Breast epithelium (tissue), 4 donors: ENCODE measurements around the gene PTPRH. TPM values are rescaled to one million over a fixed set of nuclear protein-coding genes. Genes with fewer than 3 reads are reported as not detected.

Experiments
- DNase-seq, 2 donors: peaks; one replicate each; pipeline ENCODE4 v3.0.0-alpha.2; 2019; ENCODE audit warnings: low spot score in 2 of 2
- H3K27ac ChIP-seq, 2 donors: fragments of 200-600 bp; sonication (generic) in 1 of 2; one replicate each; pipeline ENCODE4 v1.5.1; 2016 to 2019; ENCODE audit warnings: mild to moderate bottlenecking in 1 of 2
- H3K27me3 ChIP-seq, 2 donors: fragments of 200-600 bp; sonication (generic) in 1 of 2; one replicate each; pipeline versions ENCODE4 v1.5.1 to v1.6.0; 2017 to 2019; ENCODE audit warnings: control low read depth in 1 of 2, mild to moderate bottlenecking in 1 of 2
- H3K36me3 ChIP-seq: fragments of 200-600 bp; one replicate; pipeline ENCODE4 v1.5.1; 2019
- H3K4me1 ChIP-seq, 2 donors: fragments of 200-600 bp; sonication (generic); one replicate each; pipeline ENCODE4 v1.5.1; 2016 to 2019; ENCODE audit warnings: control low read depth in 1 of 2
- H3K4me3 ChIP-seq, 3 donors: fragments of 200-600 bp; sonication (generic); 1 replicate in 2 of 3; 2 replicates in 1 of 3; pipeline ENCODE4 v1.5.1; 2016 to 2019; ENCODE audit warnings: mild to moderate bottlenecking in 3 of 3, moderate library complexity in 2 of 3
- H3K9me3 ChIP-seq, 2 donors: fragments of 200-600 bp; sonication (generic) in 1 of 2; one replicate each; pipeline ENCODE4 v1.5.1; 2016 to 2019; ENCODE audit warnings: control low read depth in 1 of 2
- POLR2A ChIP-seq: fragments of 450-650 bp; IDR thresholded peaks from one replicate; pipeline ENCODE4 v1.6.1; 2016; ENCODE audit warnings: antibody characterized with exemption, mild to moderate bottlenecking, moderate library complexity
- POLR2AphosphoS5 ChIP-seq, 3 donors: sonication (generic); formaldehyde crosslinking; IDR thresholded peaks; one replicate each; pipeline ENCODE4 v1.6.1; 2017; ENCODE audit warnings: antibody characterized with exemption in 3 of 3
- intact Hi-C: fragments of 100-400 bp; cut with DNase I; formaldehyde crosslinking; loops from one replicate; pipeline ENCODE4 v1.15.1; 2023; ENCODE audit warnings: low total_unique reads
- total RNA-seq, 3 donors: library from RNA; depleted of rRNA; stranded (reverse); fragments of >200 nt; gene quantifications; one replicate each; pipeline ENCODE4 v1.1.0, GENCODE V29; 2016
- TF ChIP-seq, protein P1 (sequence below), 3 donors: fragments of 450-650 bp; IDR thresholded peaks; one replicate each; pipeline ENCODE4 v1.5.1; 2016 to 2017; ENCODE audit warnings: antibody characterized with exemption in 3 of 3, mild to moderate bottlenecking in 3 of 3, moderate library complexity in 3 of 3

Gene PTPRH
- total RNA-seq, 3 donors from 2014 or later, result 0.73 to 10.2 (median 2.1) TPM

DNA sequence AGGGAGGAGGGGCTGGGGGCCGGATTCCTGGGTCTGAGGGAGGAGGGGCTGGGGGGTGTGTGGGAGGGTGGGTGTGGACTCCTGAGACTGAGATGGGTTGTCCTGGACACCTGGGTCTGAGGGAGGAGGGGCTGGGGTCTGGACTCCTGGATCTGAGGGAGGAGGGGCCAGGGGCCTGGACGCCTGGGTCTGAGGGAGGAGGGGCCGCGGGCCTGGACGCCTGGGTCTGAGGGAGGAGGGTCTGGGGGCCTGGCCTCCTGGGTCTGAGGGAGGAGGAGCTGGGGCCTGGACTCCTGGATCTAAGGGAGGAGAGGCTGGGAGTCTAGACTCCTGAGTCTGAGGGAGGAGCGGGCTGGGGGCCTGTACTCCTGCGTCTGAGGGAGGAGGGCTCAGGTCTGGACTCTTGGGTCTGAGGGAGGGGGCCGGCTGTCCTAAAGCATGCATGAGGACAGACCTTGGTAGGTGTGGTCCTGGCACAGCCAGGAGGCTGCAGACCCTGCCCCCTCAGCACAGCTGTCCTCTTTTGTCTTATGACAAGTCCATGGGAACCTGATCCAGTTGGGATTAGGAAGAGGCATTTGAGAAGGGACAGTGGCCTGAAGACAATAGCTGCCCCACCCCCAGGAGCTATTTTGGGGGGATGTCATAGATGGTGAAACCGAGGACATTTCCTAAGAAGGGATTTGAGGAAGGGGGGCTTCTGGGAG is 61.6 kb downstream of the PTPRH start:
- intact Hi-C loops, result loop anchor here (5.0 kb wide), 1 partner anchor 95 kb away; no protein-coding TSS in a partner anchor
- H3K9me3 ChIP-seq, result no peaks in the 10 kb centered on the region
- DNase-seq, result no peak
- no peaks in the 10 kb centered on the region for H3K36me3 ChIP-seq
- peaks cover 7 to 74% of the 10 kb centered on the region in 2 donors for H3K27me3 ChIP-seq
- H3K4me1 ChIP-seq, result no peaks in the 10 kb centered on the region
- no peak for TF ChIP-seq POLR2AphosphoS5 (IDR thresholded peaks at IDR 0.05)
- TF ChIP-seq, protein P1, sequence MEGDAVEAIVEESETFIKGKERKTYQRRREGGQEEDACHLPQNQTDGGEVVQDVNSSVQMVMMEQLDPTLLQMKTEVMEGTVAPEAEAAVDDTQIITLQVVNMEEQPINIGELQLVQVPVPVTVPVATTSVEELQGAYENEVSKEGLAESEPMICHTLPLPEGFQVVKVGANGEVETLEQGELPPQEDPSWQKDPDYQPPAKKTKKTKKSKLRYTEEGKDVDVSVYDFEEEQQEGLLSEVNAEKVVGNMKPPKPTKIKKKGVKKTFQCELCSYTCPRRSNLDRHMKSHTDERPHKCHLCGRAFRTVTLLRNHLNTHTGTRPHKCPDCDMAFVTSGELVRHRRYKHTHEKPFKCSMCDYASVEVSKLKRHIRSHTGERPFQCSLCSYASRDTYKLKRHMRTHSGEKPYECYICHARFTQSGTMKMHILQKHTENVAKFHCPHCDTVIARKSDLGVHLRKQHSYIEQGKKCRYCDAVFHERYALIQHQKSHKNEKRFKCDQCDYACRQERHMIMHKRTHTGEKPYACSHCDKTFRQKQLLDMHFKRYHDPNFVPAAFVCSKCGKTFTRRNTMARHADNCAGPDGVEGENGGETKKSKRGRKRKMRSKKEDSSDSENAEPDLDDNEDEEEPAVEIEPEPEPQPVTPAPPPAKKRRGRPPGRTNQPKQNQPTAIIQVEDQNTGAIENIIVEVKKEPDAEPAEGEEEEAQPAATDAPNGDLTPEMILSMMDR (IDR thresholded peaks at IDR 0.05), result no peak
- TF ChIP-seq POLR2A, result no peak
- no peak overlapping the region for H3K4me3 ChIP-seq
- no peak overlapping the region for H3K27ac ChIP-seq

DNA sequence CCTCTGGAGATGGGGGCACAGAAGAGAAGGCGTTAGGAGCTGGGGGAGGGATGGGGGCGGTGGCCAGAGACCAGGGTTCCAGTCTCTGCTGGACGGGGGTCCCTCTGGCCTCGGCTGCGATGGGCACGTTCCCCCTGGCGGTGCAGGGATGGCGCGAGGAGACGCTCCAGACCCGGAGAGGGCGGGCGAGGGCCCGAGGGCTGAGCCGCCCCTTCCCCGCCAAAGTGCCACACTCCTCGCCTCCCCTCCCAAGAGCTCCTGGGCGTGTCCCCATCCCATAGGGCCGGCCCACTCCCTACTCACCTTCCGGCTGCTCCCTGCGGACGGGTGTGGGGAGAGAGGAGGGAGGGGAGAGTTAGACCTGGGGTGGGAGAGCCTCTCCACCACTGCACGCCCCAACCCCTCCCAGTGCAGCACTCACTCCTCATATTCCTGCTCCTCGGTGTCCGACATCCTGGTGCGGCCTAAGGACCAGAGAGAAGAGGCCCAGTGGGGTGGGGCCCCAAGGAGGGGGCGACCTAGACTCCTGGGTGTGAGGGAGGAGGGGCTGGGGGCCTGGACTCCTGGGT is 62.5 kb downstream of the PTPRH start:
- Histone ChIP-seq H3K27ac (no peak overlapping the region), H3K27me3 (peaks cover 7 to 84% of the 10 kb centered on the region in 2 donors), H3K36me3 (no peaks in the 10 kb centered on the region), H3K4me1 (no peaks in the 10 kb centered on the region), H3K9me3 (no peaks in the 10 kb centered on the region), H3K4me3 (peak overlapping the region in 2 of 3 donors; percentile 37 to 64)
- no peak for TF ChIP-seq POLR2A
- no peak for TF ChIP-seq POLR2AphosphoS5 (IDR thresholded peaks at IDR 0.05)
- DNase-seq, result no peak
- intact Hi-C loops, result loop anchor here (5.0 kb wide), 1 partner anchor 96 kb away; no protein-coding TSS in a partner anchor

DNA sequence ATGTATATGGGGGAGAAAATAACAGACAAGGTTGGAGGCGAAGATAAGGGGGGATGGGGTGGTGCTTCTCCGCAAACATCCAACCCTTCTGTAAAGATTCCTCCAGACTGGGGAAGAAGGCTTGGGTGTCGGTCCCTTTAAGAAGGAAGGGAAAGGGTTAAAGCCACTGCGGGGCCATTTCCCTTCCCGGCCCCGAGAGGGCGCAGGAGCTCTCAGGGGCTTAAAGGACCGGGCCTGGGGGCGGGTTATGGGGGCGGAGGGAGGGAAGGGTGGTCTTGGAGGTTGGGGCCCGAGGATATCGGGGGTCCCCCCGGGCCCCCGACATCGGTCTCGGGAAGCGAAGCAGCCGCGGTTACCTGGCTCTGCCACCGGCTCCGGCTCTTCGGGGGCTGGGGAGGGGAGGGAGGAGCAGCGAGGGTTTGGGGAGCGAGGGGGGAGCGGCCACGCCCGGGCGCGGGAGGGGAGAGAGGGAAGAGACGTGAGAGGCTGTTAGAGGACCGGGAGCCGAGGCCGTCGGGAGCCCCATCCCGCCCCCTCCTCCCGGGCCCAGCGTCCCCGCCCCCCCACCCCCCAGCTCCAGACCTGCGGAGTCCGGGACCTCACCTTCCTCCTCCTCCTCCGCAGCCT is 63.1 kb downstream of the PTPRH start:
- no peaks in the 10 kb centered on the region for H3K36me3 ChIP-seq
- intact Hi-C loops, result loop anchor here (5.0 kb wide), 1 partner anchor 96 kb away; no protein-coding TSS in a partner anchor
- H3K4me3 ChIP-seq, result peak overlapping the region in 2 of 3 donors; percentile 37 to 64
- no peak overlapping the region for H3K27ac ChIP-seq
- DNase-seq, result no peak
- peaks cover 7 to 82% of the 10 kb centered on the region in 2 donors for H3K27me3 ChIP-seq
- TF ChIP-seq POLR2A, result no peak
- TF ChIP-seq, protein P1 (IDR thresholded peaks at IDR 0.05), result no peak
- TF ChIP-seq POLR2AphosphoS5 (IDR thresholded peaks at IDR 0.05), result no peak
- no peaks in the 10 kb centered on the region for H3K4me1 ChIP-seq
- no peaks in the 10 kb centered on the region for H3K9me3 ChIP-seq

DNA sequence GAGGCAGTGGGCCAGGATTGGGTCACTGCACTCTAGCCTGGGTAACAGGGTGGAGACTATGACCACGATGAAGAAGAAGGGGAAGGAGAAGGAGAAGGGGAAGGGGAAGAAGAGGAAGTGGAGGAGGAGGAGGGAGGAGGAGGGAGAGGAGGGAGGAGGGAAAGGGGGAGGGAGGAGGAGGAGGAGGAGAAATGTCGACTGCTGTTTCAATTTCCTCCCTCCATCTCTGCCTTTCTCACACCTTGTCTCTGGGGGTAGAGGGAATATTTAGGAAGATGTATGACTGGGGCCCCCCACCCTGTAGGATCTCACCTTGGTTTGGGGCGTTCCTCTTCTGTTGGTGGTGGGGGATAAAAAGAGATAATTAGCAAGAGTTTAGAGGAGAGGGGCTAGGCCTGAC is 64.1 kb downstream of the PTPRH start:
- Histone ChIP-seq H3K36me3 (no peaks in the 10 kb centered on the region), H3K4me1 (no peaks in the 10 kb centered on the region), H3K4me3 (no peak overlapping the region), H3K27ac (no peak overlapping the region), H3K9me3 (no peaks in the 10 kb centered on the region), H3K27me3 (peaks cover 7 to 87% of the 10 kb centered on the region in 2 donors)
- no peak for DNase-seq
- intact Hi-C loops, result loop anchor here (5.0 kb wide), 1 partner anchor 97 kb away; no protein-coding TSS in a partner anchor
- TF ChIP-seq POLR2AphosphoS5 (IDR thresholded peaks at IDR 0.05), result no peak
- TF ChIP-seq, protein P1 (IDR thresholded peaks at IDR 0.05), result no peak

DNA sequence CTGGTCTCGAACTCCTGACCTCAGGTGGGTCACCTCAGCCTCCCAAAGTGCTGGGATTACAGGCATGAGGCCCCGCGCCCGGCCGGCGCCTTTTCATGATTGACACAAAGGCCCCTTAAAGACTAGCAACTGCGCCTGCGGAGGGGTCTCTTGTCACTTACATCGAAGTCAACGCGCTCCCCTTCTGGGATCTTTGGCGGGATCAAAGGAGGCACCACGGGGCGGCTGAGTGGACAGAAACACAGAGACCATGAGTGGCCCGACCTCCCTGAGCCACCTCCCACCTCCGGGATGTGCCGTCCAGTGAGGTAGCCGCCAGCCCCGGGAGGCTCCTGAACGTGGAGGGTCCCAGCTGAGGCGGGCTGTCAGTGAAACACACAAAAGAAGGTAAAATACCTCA is 67.6 kb downstream of the PTPRH start:
- H3K4me1 ChIP-seq, result no peaks in the 10 kb centered on the region
- H3K4me3 ChIP-seq, result no peak overlapping the region
- no peak overlapping the region for H3K27ac ChIP-seq
- no peak for TF ChIP-seq POLR2A
- TF ChIP-seq, protein P1 (IDR thresholded peaks at IDR 0.05), result no peak
- TF ChIP-seq POLR2AphosphoS5 (IDR thresholded peaks at IDR 0.05), result no peak
- no peak for DNase-seq
- no peaks in the 10 kb centered on the region for H3K36me3 ChIP-seq
- intact Hi-C loops, result no loop called here
- no peaks in the 10 kb centered on the region for H3K9me3 ChIP-seq
- peaks cover 7 to 66% of the 10 kb centered on the region in 2 donors for H3K27me3 ChIP-seq
